ENCODE results near the gene CALML3. TPM values are rescaled to one million over a fixed set of nuclear protein-coding genes. Genes with fewer than 3 reads are reported as not detected.

Gene CALML3
- polyA plus RNA-seq, 1 donor from 2014 or later = not detected

GRCh38 chr10:5540080-5540479 is 15.3 kb downstream of the CALML3 start:
- Histone ChIP-seq H3K79me2 (replicated peaks; ENCODE audit: insufficient read depth, low read length) (no peaks in the 10 kb centered on the region), H4K20me1 (ENCODE audit: insufficient read depth) (no peaks in the 10 kb centered on the region), H3K9me3 (ENCODE audit: low read length) (no peaks in the 10 kb centered on the region), H2AFZ (ENCODE audit: low read depth, low read length) (no peak overlapping the region), H3F3A (ENCODE audit: insufficient read depth, low read length, poor library complexity, severe bottlenecking) (no peaks in the 10 kb centered on the region), H3K27ac (ENCODE audit: low read length) (no peak overlapping the region), H3K9me2 (ENCODE audit: insufficient read depth, low read length) (no peaks in the 10 kb centered on the region), H3K27me3 (ENCODE audit: insufficient read depth, low read depth, low read length) (no peaks in the 10 kb centered on the region), H3K4me2 (ENCODE audit: low read length) (no peak overlapping the region), H3K36me3 (ENCODE audit: insufficient read depth, low read length) (no peaks in the 10 kb centered on the region), H3K9ac (ENCODE audit: low read length) (no peak overlapping the region), H3K4me3 (ENCODE audit: low read length) (no peak overlapping the region)
- no peak for TF ChIP-seq EZH2 (IDR thresholded peaks at IDR 0.05; ENCODE audit: borderline replicate concordance, insufficient read depth, low read length, poor library complexity, severe bottlenecking)
- TF ChIP-seq, protein P1, sequence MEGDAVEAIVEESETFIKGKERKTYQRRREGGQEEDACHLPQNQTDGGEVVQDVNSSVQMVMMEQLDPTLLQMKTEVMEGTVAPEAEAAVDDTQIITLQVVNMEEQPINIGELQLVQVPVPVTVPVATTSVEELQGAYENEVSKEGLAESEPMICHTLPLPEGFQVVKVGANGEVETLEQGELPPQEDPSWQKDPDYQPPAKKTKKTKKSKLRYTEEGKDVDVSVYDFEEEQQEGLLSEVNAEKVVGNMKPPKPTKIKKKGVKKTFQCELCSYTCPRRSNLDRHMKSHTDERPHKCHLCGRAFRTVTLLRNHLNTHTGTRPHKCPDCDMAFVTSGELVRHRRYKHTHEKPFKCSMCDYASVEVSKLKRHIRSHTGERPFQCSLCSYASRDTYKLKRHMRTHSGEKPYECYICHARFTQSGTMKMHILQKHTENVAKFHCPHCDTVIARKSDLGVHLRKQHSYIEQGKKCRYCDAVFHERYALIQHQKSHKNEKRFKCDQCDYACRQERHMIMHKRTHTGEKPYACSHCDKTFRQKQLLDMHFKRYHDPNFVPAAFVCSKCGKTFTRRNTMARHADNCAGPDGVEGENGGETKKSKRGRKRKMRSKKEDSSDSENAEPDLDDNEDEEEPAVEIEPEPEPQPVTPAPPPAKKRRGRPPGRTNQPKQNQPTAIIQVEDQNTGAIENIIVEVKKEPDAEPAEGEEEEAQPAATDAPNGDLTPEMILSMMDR (IDR thresholded peaks at IDR 0.05; ENCODE audit: poor library complexity, severe bottlenecking) = no peak
- TF ChIP-seq MXI1 (conservative IDR thresholded peaks at IDR 0.05; ENCODE audit: poor library complexity, severe bottlenecking) = no peak
- TF ChIP-seq REST (IDR thresholded peaks at IDR 0.05; ENCODE audit: borderline replicate concordance) = no peak
- TF ChIP-seq EP300 (conservative IDR thresholded peaks at IDR 0.05; ENCODE audit: poor library complexity, severe bottlenecking) = no peak
- TF ChIP-seq TAF1 (IDR thresholded peaks at IDR 0.05; ENCODE audit: low read depth) = no peak
- TF ChIP-seq SMC3 (conservative IDR thresholded peaks at IDR 0.05; ENCODE audit: poor library complexity) = no peak
- no peak for TF ChIP-seq RAD21 (conservative IDR thresholded peaks at IDR 0.05)
- TF ChIP-seq POLR2AphosphoS5 (IDR thresholded peaks at IDR 0.05) = no peak

DNA sequence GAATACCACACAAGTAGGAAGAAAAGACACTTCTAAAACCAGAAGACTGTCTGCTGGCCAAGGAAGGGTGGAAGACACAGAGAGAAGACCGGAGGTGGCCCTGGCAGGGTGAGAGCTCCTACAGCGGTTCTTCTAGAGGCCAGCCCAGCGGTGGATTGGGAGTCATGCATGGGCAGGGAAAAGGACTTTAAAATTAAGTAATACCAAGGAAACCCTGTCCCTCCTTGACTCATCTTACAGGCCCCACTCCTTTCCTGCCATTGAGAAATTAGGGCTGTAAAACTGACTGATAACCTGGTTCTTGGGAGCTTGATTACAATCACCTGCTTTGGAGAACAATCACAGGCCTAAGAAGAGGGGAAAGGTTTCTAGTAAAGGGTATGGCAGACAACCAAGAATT is 16.1 kb downstream of the CALML3 start:
- Histone ChIP-seq H3K9ac (ENCODE audit: low read length) (no peak overlapping the region), H3K27me3 (ENCODE audit: insufficient read depth, low read depth, low read length) (no peaks in the 10 kb centered on the region), H2AFZ (ENCODE audit: low read depth, low read length) (no peak overlapping the region), H3K9me2 (ENCODE audit: insufficient read depth, low read length) (no peaks in the 10 kb centered on the region), H3K4me3 (ENCODE audit: low read length) (no peak overlapping the region), H3K4me2 (ENCODE audit: low read length) (no peak overlapping the region), H3K79me2 (replicated peaks; ENCODE audit: insufficient read depth, low read length) (no peaks in the 10 kb centered on the region), H3K27ac (ENCODE audit: low read length) (no peak overlapping the region), H3K36me3 (ENCODE audit: insufficient read depth, low read length) (no peaks in the 10 kb centered on the region), H3F3A (ENCODE audit: insufficient read depth, low read length, poor library complexity, severe bottlenecking) (no peaks in the 10 kb centered on the region), H4K20me1 (ENCODE audit: insufficient read depth) (no peaks in the 10 kb centered on the region), H3K9me3 (ENCODE audit: low read length) (no peaks in the 10 kb centered on the region)
- TF ChIP-seq EZH2 (IDR thresholded peaks at IDR 0.05; ENCODE audit: borderline replicate concordance, insufficient read depth, low read length, poor library complexity, severe bottlenecking) = no peak
- TF ChIP-seq RAD21 (conservative IDR thresholded peaks at IDR 0.05) = no peak
- TF ChIP-seq TAF1 (IDR thresholded peaks at IDR 0.05; ENCODE audit: low read depth) = no peak
- TF ChIP-seq SMC3 (conservative IDR thresholded peaks at IDR 0.05; ENCODE audit: poor library complexity) = no peak
- TF ChIP-seq POLR2AphosphoS5 (IDR thresholded peaks at IDR 0.05) = no peak
- no peak for TF ChIP-seq REST (IDR thresholded peaks at IDR 0.05; ENCODE audit: borderline replicate concordance)
- no peak for TF ChIP-seq MXI1 (conservative IDR thresholded peaks at IDR 0.05; ENCODE audit: poor library complexity, severe bottlenecking)
- TF ChIP-seq EP300 (conservative IDR thresholded peaks at IDR 0.05; ENCODE audit: poor library complexity, severe bottlenecking) = no peak
- TF ChIP-seq, protein P1 (IDR thresholded peaks at IDR 0.05; ENCODE audit: poor library complexity, severe bottlenecking) = no peak

Data from neural cell (in vitro differentiated cells).